GM12872 (cell line): ENCODE results near the gene FOXP1.

Experiments used
- TF ChIP-seq, protein P1 (sequence below): IDR thresholded peaks from 3 replicates; pipeline ENCODE4 v1.5.1; 2011; ENCODE audit warnings: low read depth, mild to moderate bottlenecking, low read length, moderate library complexity; ENCODE audit not compliant: insufficient read depth

The FOXP1 gene

GRCh38 chr3:71149959-71150954 is 433.3 kb downstream of the FOXP1 start:
- TF ChIP-seq, protein P1, sequence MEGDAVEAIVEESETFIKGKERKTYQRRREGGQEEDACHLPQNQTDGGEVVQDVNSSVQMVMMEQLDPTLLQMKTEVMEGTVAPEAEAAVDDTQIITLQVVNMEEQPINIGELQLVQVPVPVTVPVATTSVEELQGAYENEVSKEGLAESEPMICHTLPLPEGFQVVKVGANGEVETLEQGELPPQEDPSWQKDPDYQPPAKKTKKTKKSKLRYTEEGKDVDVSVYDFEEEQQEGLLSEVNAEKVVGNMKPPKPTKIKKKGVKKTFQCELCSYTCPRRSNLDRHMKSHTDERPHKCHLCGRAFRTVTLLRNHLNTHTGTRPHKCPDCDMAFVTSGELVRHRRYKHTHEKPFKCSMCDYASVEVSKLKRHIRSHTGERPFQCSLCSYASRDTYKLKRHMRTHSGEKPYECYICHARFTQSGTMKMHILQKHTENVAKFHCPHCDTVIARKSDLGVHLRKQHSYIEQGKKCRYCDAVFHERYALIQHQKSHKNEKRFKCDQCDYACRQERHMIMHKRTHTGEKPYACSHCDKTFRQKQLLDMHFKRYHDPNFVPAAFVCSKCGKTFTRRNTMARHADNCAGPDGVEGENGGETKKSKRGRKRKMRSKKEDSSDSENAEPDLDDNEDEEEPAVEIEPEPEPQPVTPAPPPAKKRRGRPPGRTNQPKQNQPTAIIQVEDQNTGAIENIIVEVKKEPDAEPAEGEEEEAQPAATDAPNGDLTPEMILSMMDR: no peak

DNA sequence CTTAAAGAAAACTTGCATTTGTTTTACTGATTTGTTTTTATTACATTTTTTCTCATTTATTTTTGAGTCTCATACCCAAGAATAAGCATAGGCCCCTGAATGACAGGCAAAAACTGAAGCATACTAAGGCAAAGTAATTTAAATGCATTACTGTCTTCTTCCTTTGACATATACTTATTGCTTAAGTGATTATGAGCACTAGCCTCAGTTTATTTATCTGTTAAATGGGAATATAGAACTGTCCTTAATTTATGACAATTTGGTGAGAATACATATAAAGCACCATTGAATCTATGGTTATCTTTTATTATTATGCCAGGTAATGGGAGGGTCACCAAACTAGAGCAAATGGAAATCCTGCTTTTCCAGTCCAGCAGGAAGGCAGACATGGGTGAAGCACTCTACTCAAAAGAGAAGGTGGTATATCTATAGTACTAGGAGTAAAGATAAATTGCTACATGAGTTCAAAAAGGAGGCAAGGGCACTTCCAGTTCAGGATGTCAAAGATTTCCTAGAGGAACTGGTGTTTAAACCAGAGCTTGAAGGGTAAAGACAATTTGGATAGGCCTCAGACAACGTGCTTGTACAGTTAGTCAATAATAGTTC is 435.0 kb downstream of the FOXP1 start:
- TF ChIP-seq, protein P1: no peak

GRCh38 chr3:71146673-71147072 is 436.9 kb downstream of the FOXP1 start:
- TF ChIP-seq, protein P1: no peak

DNA sequence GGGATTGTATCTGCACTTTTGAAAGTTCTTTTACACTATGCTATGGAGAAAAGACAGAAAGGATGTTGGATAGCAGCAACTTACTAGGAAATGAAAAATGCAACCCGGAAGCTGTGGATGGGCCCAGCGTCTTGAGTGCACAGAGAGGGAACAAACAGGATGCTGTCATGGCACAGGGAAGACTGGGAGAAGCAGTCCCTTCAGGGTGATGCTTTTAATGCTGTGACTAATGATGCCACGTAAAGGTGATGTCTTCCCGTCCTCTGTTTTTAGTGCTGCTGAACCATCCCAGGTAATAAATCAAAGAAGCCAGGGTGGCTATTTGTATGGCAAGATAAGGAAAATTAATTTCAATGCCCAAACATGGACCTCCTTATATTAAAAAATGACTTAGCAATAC is 437.6 kb downstream of the FOXP1 start:
- TF ChIP-seq, protein P1: no peak

DNA sequence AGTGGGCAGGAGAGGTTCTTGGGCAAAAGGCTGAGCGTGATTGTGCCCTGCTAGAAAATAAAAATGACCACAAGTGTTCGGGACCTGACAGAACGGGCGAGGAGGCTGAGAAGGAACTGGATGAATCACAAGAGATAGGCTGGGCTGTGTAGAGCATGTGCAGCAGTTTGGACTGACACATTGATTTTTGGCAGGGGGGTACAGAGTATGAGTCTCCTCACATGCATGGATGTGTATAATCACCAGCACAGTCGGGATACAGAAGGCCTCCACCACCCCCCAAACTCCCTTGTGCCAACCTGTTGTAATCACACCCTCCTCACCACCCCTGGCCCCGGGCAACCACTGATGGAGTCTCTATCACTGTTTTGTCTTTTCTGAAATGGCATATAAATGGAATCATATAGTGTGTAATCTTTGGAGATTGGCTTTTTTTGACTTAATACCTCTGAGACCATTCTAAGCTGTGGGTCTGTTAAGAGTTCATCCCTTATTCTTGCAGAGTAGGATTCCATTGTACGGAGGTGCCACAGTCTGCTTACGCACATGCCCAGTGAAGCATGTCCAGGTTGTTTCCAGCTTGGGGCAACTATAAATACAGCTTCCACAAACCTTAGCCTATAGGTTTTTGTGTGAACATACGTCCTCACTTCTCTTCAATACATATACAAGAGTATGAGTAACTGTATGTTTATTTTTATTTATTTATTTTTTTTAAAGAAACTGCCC is 438.8 kb downstream of the FOXP1 start:
- TF ChIP-seq, protein P1: no peak

DNA sequence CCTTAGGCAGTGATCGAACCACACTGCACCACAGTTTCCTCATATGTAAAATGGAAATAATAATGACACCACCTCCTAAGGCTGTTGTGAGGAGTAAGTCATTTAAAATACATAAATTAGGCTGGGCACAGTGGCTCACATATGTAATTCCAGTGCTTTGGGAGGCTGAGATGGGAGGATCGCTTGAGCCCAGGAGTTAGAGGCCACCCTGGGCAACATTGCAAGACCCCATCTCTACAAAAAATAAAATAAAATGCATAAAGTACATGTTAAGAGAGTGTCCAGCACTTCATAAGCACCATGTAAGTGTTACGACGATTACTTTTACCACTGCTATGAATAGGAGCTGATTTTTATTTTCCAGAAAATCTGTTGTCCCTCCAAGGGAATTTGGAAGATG is 440.0 kb downstream of the FOXP1 start:
- TF ChIP-seq, protein P1: no peak

GRCh38 chr3:71142441-71143161 is 440.9 kb downstream of the FOXP1 start:
- TF ChIP-seq, protein P1: no peak
